Nephron (organoid): ENCODE data around the gene FLOT2.

Source experiments
- H3K27ac Mint-ChIP-seq, 3 experiments: 2 replicates each; pipeline ENCODE4 v1.8.0; 2020; ENCODE audit warnings: mixed read lengths in 3 of 3, mild to moderate bottlenecking in 2 of 3, moderate library complexity in 1 of 3
- H3K27me3 Mint-ChIP-seq: 2 replicates; pipeline ENCODE4 v1.8.0; 2021; ENCODE audit warnings: low read depth, mild to moderate bottlenecking, moderate library complexity, mixed read lengths
- H3K36me3 Mint-ChIP-seq: 2 replicates; pipeline ENCODE4 v1.8.0; 2020; ENCODE audit warnings: low read depth, mixed read lengths
- H3K4me1 Mint-ChIP-seq: 2 replicates; pipeline ENCODE4 v1.8.0; 2020; ENCODE audit warnings: mixed read lengths
- H3K4me3 Mint-ChIP-seq, 3 experiments: 2 replicates each; pipeline ENCODE4 v1.8.0; 2020; ENCODE audit warnings: mild to moderate bottlenecking in 3 of 3, mixed read lengths in 3 of 3, moderate library complexity in 2 of 3
- H3K9me3 Mint-ChIP-seq: 2 replicates; pipeline ENCODE4 v1.8.0; 2020; ENCODE audit warnings: mixed read lengths
- CTCF ChIP-seq, 3 experiments: fragments of 200-600 bp; sonication (generic); IDR thresholded peaks; one replicate each; pipeline ENCODE4 v1.5.0; 2021; ENCODE audit warnings: antibody characterized with exemption in 3 of 3; ENCODE audit not compliant: unreplicated experiment in 3 of 3

Gene FLOT2

GRCh38 chr17:28941251-28941650, 43.7 kb upstream of the FLOT2 start:
- TF ChIP-seq CTCF (IDR thresholded peaks at IDR 0.05; ENCODE audit: unreplicated experiment in 3 of 3), result no peak
- no peak overlapping the region for H3K4me3 Mint-ChIP-seq

GRCh38 chr17:28940675-28941074, 43.1 kb upstream of the FLOT2 start:
- TF ChIP-seq CTCF (IDR thresholded peaks at IDR 0.05; ENCODE audit: unreplicated experiment in 3 of 3), result no peak
- Mint-ChIP-seq H3K9me3 (no peaks in the 10 kb centered on the region), H3K27ac (no peak overlapping the region), H3K4me3 (no peak overlapping the region), H3K27me3 (no peaks in the 10 kb centered on the region), H3K36me3 (peaks cover 20% of the 10 kb centered on the region), H3K4me1 (peaks cover 22% of the 10 kb centered on the region)

More at GRCh38 chr17:28941251-28941650, 43.7 kb upstream of the FLOT2 start:
- Mint-ChIP-seq H3K9me3 (no peaks in the 10 kb centered on the region), H3K4me1 (peaks cover 20% of the 10 kb centered on the region), H3K27me3 (no peaks in the 10 kb centered on the region), H3K36me3 (peaks cover 24% of the 10 kb centered on the region), H3K27ac (no peak overlapping the region)

GRCh38 chr17:28940142-28940541, 42.6 kb upstream of the FLOT2 start:
- Mint-ChIP-seq H3K36me3 (peaks cover 17% of the 10 kb centered on the region), H3K4me3 (no peak overlapping the region), H3K4me1 (peaks cover 18% of the 10 kb centered on the region), H3K9me3 (no peaks in the 10 kb centered on the region), H3K27ac (no peak overlapping the region), H3K27me3 (no peaks in the 10 kb centered on the region)
- no peak for TF ChIP-seq CTCF (IDR thresholded peaks at IDR 0.05; ENCODE audit: unreplicated experiment in 3 of 3)

GRCh38 chr17:28938552-28938951, 41.0 kb upstream of the FLOT2 start:
- no peak for TF ChIP-seq CTCF (IDR thresholded peaks at IDR 0.05; ENCODE audit: unreplicated experiment in 3 of 3)
- H3K36me3 Mint-ChIP-seq, result peaks cover 20% of the 10 kb centered on the region
- no peaks in the 10 kb centered on the region for H3K27me3 Mint-ChIP-seq
- H3K9me3 Mint-ChIP-seq, result no peaks in the 10 kb centered on the region
- H3K4me1 Mint-ChIP-seq, result peaks cover 15% of the 10 kb centered on the region
- H3K4me3 Mint-ChIP-seq, result no peak overlapping the region
- H3K27ac Mint-ChIP-seq, result no peak overlapping the region

- TF ChIP-seq CTCF (IDR thresholded peaks at IDR 0.05; ENCODE audit: unreplicated experiment in 3 of 3), result no peak
- Mint-ChIP-seq H3K9me3 (no peaks in the 10 kb centered on the region), H3K27me3 (no peaks in the 10 kb centered on the region), H3K4me3 (no peak overlapping the region), H3K4me1 (peaks cover 15% of the 10 kb centered on the region), H3K36me3 (peaks cover 12% of the 10 kb centered on the region), H3K27ac (peak overlapping the region in 2 of 3 experiments; percentile 64 to 92)
Observed at GRCh38 chr17:28937044-28937729, 39.7 kb upstream of the FLOT2 start.
